ENCODE results near the gene AFDN.

AFDN gene

DNA sequence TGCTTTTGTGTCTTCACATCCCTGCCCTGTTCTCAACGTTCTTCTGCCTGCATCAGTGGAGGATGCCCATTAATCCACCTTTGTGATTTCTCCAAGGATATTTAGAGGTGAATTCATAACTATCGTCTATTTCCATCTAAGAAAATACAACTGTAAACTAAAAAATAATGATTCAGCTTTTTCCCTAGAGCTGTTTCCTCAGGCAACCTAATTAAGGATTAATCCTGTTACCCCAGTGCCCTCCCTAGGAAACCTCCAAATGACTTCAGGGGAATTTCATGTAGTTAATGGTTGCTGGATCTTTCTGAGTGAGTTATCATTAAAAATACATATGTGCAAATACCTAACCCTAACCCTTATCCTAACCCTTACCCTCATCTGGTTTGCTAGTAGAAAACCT lies 14.6 kb upstream of the AFDN start:
- no peak for DNase-seq (ENCODE audit: low read depth)

DNA sequence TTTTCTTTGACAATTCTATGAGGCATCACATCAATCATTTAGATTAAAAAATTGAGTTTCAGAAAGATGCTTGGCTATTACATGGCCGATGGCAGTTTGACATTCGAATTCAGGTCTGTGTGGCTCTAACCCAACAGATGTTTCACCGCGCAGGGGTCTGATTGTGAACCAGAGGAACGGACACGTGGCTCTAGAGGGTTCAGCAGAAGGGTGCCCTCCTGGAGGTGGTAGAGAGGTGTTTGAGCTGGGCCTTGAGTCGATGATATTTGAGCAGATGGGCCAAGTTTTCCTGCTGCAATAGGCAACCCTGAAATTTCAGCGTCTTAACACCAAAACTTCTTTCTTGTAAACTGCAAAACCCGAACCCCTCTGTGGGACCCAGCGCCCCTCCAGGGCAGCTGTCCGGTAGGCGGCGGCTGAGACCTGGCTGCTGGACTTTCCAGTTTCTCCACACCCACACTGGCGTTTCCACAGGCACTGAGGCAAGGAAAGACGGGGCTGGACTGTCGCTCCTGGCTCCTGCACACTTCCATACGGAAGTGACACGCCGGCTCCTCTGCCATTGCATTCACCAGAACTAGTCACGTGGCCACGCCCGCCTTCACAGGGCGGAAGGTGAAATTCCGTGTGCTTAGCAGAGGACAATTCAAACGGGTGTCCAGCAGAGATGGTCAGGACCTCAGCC lies 11.3 kb upstream of the AFDN start:
- no peak for DNase-seq (ENCODE audit: low read depth)

DNA sequence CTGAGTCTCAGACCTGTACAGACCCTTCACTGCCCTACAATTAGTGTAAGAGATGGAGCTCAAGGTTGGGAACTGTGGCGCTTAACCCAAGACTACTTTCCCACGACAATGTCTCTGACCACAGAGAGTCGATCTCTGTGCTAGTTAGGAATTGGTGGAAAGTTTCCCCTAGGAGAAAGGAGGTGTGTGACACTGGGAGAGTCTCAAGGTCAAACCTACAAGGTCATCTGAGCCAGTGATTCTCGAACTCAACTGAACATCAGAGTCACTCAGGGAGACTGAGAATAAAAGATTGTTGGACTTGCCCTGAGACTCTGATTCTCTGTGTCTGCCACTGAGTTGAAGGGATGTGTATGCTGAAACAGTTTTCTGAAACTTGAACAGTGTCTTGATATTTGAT lies 9.7 kb upstream of the AFDN start:
- DNase-seq (ENCODE audit: low read depth), result no peak

DNA sequence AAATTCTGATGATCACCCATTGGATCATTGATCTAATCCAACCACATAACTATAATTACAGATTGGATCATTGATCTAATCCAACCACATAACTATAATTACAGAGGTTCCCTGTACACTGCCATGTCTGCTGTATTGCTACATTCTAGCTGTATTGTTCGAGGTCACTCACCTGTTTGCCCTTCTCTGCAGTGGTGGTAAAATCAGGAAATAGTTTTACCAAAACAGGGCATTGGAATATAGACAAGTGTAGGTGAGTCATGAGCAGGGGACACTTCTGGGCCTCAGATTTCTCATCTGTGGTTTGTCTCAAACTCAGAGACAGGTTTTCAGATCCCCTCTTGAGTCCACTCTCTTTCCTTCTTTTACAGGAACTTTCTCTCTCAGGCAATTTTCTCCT lies 9.0 kb upstream of the AFDN start:
- DNase-seq (ENCODE audit: low read depth), result no peak

DNA sequence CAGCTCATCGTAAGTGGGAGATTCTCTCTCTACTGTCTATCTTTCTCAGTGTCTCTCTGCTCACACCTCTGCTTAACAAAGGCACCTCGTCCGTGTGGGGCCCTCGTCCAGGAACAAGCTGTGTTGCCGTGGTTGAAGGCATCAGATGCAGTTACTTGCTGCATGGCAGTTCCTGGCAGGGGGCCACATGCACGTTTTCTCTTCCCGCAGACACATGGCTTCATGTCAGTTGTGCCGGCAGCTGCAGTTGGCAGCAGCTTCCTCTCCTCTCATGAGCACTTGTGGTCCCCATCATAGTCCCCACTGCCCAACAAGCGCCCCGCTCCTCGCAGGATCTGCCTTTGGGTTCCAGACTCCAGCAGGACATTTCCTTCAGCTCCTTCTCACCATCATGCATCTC lies 7.1 kb upstream of the AFDN start:
- no peak for DNase-seq (ENCODE audit: low read depth)

DNA sequence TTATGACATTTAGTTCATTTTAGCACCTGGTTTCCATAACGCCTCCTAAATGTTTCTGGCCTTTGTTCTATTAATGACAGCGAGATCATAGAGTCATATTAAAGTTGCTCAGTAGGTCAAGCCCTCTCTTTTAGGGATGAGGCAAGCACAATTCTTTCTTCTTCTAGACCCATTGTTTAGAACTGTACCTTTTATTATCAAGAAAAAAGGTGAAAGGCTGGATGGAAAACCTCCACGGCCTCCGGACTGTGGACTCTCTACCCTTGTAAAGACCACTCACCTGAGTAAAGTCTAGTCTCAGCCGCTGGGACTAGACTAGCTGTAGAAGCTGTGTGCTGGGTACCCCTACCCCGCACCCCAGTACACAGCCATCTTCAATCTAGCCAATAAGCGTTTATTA lies 6.0 kb upstream of the AFDN start:
- no peak for DNase-seq (ENCODE audit: low read depth)

DNA sequence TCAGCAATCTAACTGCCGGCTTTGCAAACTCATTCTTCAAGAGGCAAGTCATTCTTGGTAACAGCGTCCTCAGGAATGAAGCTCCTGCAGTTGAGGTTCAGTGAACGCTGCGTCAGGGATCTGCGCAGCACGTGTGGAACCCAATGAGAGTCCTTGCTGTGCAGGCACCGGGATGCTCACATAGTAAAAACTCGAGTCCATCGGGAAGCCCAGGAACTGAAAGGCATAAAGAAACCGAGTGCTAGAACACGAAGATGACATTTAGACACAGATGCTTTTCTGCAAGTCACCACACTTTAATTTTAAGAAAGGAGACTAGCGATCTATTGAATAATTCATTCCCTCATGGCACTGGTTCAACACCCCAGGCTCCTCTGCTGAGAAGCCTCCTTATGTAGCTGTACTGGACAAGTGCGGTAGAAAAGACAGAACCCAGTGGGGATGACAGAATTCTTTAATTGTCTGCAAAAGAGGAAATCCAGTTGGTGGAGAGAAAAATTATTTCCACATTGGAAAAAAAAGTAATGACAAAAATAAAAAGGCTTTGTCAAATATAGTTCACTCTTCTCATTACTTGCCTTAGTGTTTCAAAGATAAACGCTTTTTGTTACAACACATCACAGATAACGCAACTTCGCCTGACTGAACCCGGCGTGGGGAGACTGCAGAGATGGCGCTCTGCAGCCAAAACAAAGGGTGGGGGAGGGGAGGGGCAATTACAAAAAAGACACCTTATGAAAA lies 1.9 kb upstream of the AFDN start:
- DNase-seq (ENCODE audit: low read depth), result peak; percentile 76

DNA sequence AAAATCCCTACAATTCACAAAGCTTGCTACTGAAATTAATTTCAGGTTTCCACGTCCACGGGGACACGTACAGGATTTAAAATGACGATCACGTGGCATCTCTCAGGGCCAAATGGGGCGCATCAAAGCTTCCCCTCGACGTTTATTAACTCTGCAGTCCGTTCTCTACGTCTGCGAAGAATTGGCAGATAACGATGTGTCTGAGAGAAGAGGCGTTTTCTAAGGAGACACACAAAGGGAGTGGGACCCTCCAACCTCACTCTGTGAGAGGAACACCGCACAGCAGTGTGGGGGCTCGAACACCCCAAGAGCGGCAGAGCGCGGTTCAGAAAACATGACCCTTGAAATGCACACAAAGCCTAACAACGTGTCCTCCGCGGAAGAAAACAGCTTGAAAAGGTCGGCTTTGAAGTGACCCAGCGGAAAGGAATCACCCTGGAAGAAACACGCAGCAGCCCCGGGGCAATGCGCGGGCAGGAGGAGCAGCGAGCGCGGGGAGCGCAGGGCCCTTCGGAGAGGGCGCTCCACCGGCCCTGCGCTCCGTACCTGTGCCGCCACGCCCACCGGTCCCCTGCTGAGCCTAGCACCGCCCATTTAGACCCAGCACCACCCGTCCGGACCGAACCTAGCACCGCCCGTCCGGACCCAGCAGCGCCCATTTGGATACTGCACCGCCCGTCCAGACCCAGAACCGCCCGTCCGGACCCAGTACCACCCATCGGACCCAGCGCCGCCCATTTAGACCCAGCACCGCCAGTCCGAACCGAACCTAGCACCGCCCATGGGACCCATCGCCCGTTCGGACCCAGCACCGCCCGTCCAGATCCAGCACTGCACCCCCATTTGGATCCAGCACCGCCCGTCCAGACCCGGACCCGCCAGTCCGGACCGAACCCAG lies 1.1 kb upstream of the AFDN start:
- peak; percentile 61 for DNase-seq (ENCODE audit: low read depth)

DNA sequence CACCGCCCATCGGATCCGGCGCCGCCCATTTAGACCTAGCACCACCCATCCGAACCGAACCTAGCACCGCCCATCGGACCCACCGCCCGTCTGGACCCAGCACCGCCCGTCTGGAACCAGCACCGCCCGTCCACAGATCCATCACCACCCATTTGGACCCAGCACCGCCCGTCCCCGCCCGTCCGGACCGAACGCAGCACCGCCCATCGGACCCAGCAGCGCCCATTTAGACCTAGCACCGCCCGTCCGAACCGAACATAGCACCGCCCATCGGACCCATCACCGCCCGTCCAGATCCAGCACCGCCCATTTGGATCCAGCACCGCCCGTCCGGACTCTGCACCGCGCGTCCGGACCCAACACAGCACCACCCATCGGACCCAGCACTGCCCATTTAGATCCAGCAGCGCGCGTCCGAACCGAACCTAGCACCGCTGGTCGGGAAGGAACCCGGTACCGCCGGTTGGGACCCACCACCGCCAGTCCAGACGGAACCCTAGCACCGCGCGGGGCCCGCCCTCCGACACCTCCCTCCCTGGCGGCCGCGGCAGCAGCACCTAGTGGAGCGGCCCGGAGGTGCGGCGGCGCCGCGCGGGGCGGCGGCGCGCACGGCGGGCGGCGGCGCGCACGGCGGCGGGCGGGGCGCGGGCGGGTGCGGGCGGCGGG lies 348 bp upstream of the AFDN start:
- no peak for DNase-seq (ENCODE audit: low read depth)

DNA sequence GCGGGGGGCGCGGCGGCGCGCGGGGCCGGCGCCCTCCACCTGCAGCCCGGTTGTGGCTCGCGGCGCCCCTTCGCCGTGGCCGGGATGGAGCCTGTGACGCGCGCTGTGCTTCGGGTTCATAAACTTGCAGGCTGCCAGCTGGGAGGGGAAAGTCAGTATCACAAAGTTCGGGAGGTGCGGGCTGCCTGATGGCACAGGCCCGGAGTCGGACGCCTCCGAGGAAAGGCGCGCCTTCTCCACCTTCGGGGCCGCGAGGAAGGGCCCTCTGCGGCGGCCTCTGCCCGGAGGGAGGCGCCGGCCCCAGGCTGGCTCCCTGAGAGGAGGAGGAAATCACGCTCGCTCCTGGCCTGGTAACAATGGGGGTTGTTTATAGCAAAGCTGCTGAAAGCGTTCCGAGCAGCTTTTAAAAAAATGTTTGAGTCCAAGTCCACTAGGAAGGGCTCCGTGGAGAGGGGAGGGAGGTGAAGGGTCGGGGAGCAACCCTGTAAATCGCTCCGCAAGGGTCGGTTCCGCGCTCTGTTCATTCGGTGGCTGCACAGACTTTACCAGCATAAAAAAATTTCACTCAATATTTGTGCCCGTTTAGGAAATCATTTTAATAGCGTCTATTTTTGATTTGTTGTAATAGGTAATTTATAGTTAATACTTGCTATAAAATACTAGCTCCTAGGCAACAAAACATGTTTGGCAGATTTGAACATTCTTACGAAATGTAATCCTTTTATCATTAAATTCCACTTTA lies 1.0 kb downstream of the AFDN start:
- DNase-seq (ENCODE audit: low read depth), result peak; percentile 37

DNA sequence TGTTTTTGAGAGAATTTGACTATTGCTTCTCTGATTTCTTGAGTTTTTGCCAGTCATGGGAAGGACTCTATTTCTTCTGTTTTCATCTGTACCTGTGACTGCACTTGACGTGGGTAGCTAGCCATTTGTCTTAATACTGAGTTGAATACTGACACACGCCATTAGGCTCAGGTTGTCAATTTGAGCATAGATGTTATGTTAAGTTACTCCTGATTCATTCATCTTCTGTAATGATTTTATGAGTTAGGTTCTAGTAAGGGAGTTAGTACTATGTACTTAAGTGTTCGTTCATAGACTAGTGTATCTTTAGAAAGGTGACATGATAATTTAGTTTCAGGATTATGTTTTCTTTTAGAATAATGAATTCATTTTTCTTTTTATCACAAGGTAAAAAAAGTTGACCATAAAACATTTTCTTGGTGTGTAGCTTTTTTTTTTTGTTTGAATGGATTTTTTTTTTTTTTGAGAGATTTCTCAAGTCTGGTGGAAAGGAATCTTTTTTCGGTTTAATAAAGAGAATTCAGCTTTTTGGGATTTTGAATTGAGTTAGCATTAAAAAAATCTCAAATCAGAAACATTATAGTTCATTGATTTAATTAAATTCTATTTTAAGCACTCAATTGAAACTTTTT lies 1.7 kb downstream of the AFDN start:
- DNase-seq (ENCODE audit: low read depth), result no peak

DNA sequence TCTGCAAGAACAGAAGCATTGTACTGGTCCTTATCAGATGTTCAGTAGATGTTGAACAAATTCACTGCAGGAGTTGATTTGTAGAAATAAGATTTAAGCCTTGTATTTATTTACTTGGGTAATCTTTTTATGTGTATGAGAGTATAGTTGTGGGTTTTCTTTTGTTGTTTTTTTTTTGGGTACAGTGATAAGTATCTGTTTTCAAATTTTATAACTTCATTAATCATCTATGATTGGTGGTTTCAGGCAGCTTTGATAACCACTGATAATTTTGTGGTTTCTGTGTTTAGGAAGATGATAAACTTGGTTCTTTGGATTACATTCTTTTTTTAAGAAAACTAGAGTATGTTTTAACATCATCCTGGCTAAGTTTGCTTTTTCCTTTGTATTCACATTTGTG lies 2.8 kb downstream of the AFDN start:
- DNase-seq (ENCODE audit: low read depth), result peak; percentile 51

DNA sequence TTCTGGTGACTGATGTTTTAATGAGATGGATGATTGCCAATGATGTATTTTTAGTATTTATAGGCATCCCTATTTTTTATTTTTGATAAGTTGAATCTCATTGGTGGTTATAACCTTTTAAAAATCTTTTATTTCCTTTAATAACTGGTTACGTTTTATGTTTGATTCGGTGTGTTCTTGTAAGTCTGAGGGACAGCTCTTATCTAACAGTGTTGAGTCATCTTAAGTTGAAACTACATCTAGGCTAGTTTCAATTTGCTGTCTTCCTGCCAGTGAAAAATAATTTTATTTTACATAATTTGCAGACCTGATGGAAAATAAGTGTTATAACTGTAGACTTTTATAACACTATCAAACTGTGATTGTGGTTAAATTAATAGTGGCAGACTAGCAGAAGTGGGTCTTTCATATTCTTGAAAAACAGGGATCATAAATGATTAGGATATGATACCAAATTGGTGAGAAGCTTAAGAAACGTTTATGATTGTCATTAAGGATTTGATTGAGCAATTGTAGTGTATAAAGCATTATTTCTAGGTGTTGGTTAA lies 4.6 kb downstream of the AFDN start:
- DNase-seq (ENCODE audit: low read depth), result peak; percentile 54

DNA sequence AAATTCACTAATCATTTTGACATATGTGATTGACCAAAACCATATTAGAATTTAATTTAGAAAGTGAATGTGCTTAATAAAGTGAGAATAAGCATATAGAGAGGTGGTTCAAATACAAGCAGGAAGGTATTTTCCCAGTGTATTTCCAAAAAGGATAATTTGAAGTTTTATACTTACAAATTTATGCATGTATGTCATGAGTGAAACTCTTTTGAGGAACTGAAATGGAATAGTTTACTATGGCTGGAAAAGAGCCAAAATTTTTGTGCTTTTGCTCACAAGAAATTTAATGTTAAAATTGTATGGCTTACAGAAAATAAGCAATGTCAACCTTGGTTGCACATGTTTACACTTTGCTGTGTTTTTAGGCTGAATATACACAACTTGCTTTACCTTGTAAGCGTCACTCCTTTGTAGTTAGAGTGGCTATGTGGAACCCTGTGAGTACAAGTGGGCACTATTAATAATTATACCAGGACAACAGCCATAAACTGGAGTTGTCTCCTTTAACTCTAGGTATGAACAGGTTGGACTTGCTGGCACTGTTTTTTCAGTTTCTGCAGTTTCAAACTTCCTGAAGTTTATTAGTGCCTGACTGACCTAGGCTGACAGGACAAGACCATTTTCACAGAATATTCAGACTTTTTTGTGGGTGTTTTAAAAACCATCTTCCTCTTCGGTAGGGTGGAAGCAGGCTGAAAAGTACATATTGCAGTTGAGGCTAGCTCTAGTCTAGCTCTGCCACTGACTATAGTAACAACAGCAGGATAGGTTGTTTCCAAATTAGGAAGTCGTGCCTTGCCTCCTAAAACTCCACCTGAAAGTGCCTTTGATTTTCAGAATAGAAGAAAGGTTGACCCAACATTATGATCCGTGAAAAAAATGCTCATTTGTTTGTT lies 6.0 kb downstream of the AFDN start:
- no peak for DNase-seq (ENCODE audit: low read depth)

DNA sequence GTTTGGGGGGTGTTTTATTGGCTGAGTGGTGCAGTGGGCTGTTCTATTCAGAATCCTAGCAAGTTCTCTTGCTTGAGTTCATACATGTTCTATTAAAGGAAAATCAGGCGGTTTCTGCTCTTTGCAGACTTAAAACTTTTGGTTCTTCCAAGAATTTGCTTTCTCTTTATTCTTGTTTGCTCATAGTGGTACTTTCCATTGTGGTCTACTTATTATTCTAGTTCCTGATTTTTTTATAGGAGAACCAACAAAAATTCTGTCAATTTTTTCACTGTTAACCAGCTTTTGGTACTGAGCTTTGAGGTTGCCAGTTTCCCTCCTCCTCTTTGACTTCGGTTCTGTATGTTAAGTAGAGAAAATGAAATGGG lies 6.7 kb downstream of the AFDN start:
- DNase-seq (ENCODE audit: low read depth), result no peak

DNA sequence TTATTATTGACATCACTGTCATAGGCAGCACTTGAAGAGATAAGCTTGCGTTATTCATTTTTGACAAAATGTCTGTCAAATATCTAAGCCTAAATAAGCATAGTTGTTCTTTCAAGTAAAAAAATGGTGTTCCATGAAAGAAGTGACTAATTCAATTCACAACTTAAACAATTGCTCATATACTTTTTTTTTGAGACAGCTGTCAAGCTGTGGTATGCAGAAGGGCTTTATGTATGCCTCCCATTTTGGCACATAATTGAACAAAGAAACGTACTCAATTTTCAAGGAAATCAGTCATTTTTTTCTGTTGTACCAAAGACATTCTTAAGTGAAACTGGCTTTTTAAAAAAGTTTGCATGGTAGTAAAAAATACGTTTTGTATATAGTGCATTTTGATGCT lies 8.5 kb downstream of the AFDN start:
- DNase-seq (ENCODE audit: low read depth), result no peak

DNA sequence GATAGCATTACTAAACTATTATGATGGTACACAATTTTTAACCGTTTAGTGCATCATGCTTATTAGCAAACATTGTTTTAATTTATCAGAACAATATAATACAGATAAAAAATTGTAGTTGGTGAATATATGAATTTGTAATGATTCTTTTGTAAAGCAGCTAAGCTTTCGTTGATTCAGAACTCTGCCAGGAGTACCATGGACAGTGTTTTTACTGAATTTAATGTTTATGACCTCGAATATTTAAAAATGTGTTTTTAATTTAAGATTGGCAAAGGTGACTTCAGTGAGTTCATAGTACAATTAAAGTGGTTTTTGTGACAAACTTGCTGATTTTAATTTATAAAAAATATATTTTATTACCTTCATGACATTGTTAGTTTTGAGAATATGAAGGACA lies 10.0 kb downstream of the AFDN start:
- no peak for DNase-seq (ENCODE audit: low read depth)

DNA sequence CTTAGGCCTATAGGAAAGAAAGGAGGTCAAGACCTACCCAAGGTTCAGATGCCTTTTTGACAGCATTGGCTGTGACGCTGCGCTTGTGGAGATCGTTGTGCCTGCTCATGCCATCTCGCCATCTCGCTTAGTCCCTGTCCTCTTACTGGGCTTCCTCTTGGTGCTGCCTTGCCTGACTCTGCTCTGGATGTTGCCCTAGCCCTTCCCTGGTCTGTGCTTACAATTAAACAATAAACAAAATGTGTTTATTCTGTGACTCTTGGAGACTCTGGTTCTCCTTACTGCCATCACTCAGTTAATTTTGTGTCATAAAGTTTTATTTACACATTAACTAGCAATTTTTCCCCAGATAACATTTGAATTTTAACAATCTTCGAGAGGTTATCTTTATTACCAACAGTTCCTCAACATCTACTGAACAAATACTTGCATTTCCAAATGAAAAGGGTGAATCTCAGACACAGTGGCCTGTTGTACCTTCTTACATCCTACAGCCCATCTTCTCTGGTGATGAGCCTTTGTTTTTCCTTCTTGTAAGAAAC lies 11.6 kb downstream of the AFDN start:
- no peak for DNase-seq (ENCODE audit: low read depth)

DNA sequence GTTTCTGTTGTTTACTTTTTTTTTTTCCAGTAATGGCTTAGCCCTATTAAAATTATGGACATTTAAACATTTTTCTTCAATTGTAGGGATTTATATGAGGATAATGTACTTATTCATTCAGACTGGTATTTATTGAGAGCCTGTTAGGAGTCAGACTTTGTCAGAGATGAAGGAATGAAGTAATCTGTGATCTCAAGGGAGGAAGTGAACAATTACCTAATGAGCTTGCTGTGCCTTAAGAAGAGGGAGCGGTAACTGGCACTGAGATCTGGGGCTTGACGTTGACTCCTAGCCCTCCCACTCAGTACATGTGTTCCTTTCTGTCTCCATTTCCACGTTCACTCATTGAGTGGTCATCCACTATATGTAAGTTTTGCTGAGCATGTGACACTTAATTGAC lies 12.6 kb downstream of the AFDN start:
- DNase-seq (ENCODE audit: low read depth), result peak; percentile 77

DNA sequence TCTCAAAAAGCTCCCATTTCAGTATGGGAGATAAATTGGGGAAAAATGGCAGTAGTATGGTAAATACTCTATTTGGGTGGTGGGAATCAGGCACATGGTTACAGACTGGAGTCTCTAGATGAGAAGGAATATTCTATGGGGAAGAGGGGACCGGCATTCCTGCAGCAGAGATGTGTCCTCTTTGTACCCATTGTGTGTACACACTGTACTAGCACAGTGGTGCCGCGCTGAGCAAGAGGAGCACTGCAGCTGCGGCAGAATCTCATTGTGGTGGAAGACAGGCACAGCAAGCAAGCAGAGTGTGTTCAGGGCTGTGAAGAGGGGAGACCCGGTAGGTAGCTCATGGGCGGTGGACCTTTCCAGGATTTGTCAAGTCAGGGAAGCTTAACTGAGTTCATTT lies 13.0 kb downstream of the AFDN start:
- no peak for DNase-seq (ENCODE audit: low read depth)
